ENCODE results near the gene CDC37L1.

DNA sequence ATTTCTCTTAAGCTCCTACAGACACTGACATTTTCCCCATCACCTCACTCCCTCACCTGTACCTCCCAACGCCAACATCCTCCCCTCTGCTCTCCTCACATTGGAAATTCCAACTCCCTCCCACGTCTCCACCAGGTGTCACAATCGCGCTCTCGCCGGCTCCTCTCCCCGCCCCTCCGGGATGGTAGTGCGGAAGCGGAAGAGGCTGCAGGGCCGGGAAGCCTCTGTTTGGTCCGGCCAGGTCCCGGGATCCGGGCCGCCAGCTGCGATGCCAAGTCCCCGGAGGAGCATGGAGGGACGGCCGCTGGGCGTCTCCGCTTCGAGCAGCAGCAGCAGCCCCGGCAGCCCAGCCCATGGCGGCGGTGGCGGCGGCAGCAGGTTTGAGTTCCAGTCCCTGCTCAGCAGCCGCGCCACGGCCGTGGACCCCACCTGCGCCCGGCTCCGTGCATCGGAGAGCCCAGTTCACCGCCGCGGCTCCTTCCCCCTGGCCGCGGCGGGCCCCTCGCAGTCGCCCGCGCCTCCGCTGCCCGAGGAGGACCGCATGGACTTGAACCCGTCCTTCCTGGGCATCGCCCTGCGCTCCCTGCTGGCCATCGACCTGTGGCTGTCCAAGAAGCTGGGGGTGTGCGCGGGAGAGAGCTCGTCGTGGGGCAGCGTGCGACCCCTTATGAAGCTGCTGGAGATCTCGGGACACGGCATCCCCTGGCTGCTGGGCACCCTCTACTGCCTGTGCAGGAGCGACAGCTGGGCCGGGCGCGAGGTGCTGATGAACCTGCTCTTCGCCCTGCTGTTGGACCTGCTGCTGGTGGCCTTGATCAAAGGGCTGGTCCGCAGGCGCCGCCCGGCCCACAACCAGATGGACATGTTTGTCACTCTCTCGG is 17.0 kb upstream of the CDC37L1 start, which contains the start of gene PLPP6:
- peak; percentile 46 to 71 (median 55) for TF ChIP-seq CTCF (IDR thresholded peaks at IDR 0.05)
- peak; percentile 87 for TF ChIP-seq POLR2A (IDR thresholded peaks at IDR 0.05)
- TF ChIP-seq POLR2AphosphoS5 (IDR thresholded peaks at IDR 0.05): peak; percentile 78 to 94 (median 92)
- TF ChIP-seq EP300 (IDR thresholded peaks at IDR 0.05; ENCODE audit: low read depth): no peak

Measured in transverse colon (tissue), 4 donors.